ENCODE results near the gene MDM2.

DNA sequence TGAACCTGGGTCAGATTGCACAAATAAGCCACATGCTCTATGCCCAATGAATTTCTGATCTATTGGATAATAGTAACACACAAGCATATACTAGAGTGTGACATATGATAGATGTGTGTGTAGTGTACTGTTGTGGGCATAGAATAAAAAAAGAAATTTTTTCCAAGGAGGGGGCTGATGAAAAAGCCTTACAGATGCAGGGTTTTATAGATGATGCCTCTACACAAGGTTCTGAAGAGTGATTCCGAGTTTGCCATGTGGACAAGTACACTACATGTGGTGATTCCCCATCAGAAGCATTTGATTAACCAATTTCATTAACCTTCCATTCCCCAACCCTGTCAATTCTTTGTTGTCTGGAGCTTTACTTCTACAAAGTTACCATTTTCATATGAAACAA, 79.7 kb downstream of the MDM2 start:
- TF ChIP-seq CTCF (IDR thresholded peaks at IDR 0.05; ENCODE audit: low read depth, low read length) (no peak), EZH2phosphoT487 (IDR thresholded peaks at IDR 0.05; ENCODE audit: low read depth) (no peak)

All from OCI-LY3 (cell line).